Ecto neural progenitor cell (in vitro differentiated cells): Measurements from ENCODE around the gene NGF.

Source experiments
- DNase-seq: peaks from one replicate; pipeline ENCODE4 v3.0.0-alpha.2; 2018; ENCODE audit warnings: low spot score

Gene NGF

GRCh38 chr1:115237507-115237906, 100.5 kb downstream of the NGF start:
- no peak for DNase-seq

- no peak for DNase-seq
These were observed 101.0 kb downstream of the NGF start for GRCh38 chr1:115237023-115237422.
